PC-3 (cell line): Measurements from ENCODE around the gene HBE1. TPM values are rescaled to one million over a fixed set of nuclear protein-coding genes. Genes with fewer than 3 reads are reported as not detected.

Source experiments
- ATAC-seq: fragments of 200-7000 bp; cut with Tn5 transposase; 2 replicates; pipeline ENCODE4 v1.9.1; 2020; ENCODE audit warnings: mild to moderate bottlenecking, moderate library complexity
- BruUV-seq: library from RNA; stranded (reverse); fragments of 400-500 nt; replicated peaks from 2 replicates; lab custom pipeline; 2021; lab: Mats Ljungman, UMichigan
- CTCF ChIA-PET: fragments of 300-600 bp; sonication (Branson Sonifier 250); formaldehyde crosslinking; loops from one replicate; lab custom pipeline; 2022; ENCODE audit warnings: antibody characterized with exemption; lab: Charles Lee
- POLR2A ChIA-PET: fragments of 300-600 bp; sonication (Branson Sonifier 250); formaldehyde crosslinking; loops from one replicate; lab custom pipeline; 2022; ENCODE audit warnings: antibody characterized with exemption; ENCODE audit not compliant: unreplicated experiment; lab: Charles Lee
- DNase-seq: peaks from one replicate; pipeline ENCODE4 v3.0.0-alpha.2; 2015
- H2AFZ ChIP-seq: fragments of 300-600 bp; sonication (generic); 2 replicates; pipeline ENCODE4 v1.6.0; 2016; ENCODE audit warnings: antibody characterized with exemption, low read length
- H3F3A ChIP-seq: fragments of 300-600 bp; sonication (generic); one replicate; pipeline ENCODE4 v1.6.0; 2017; ENCODE audit warnings: antibody characterized with exemption, low read length, control low read depth, mild to moderate bottlenecking; ENCODE audit not compliant: unreplicated experiment
- H3K27ac ChIP-seq: fragments of 300-600 bp; sonication (generic); 2 replicates; pipeline ENCODE4 v1.5.1; 2016; ENCODE audit warnings: mild to moderate bottlenecking, low read length
- H3K27me3 ChIP-seq: fragments of 300-600 bp; sonication (generic); 2 replicates; pipeline ENCODE4 v1.6.1; 2016; ENCODE audit warnings: low read length, mixed read lengths
- H3K36me3 ChIP-seq: fragments of 300-600 bp; sonication (generic); 2 replicates; pipeline ENCODE4 v1.6.1; 2016; ENCODE audit warnings: low read depth, mixed run types, low read length, mixed read lengths
- H3K4me1 ChIP-seq: fragments of 300-600 bp; sonication (generic); 2 replicates; pipeline ENCODE4 v1.5.1; 2016; ENCODE audit warnings: low read length; ENCODE audit not compliant: insufficient read depth
- H3K4me2 ChIP-seq: fragments of 300-600 bp; sonication (generic); 2 replicates; pipeline ENCODE4 v1.6.0; 2016; ENCODE audit warnings: low read length
- H3K4me3 ChIP-seq: fragments of 300-600 bp; sonication (generic); 2 replicates; pipeline ENCODE4 v1.5.1; 2016; ENCODE audit warnings: mild to moderate bottlenecking, low read length, mixed read lengths
- H3K79me2 ChIP-seq: fragments of 300-600 bp; sonication (generic); 2 replicates; pipeline ENCODE4 v1.6.1; 2017; ENCODE audit warnings: low read length, mixed read lengths
- H3K9ac ChIP-seq: fragments of 300-600 bp; sonication (generic); 2 replicates; pipeline ENCODE4 v1.6.0; 2016; ENCODE audit warnings: mild to moderate bottlenecking, low read length
- H3K9me2 ChIP-seq: fragments of 300-600 bp; sonication (generic); replicated peaks from 2 replicates; pipeline ENCODE4 v1.6.1; 2016; ENCODE audit warnings: mixed run types, low read length, mixed read lengths
- H3K9me3 ChIP-seq: fragments of 300-600 bp; sonication (generic); 2 replicates; pipeline ENCODE4 v1.6.1; 2016; ENCODE audit warnings: low read length, mixed read lengths
- H4K20me1 ChIP-seq: fragments of 300-600 bp; sonication (generic); 2 replicates; pipeline ENCODE4 v1.6.1; 2016; ENCODE audit warnings: low read length, mixed read lengths
- CTCF ChIP-seq: fragments of 300-600 bp; sonication (generic); conservative IDR thresholded peaks from 2 replicates; pipeline ENCODE4 v1.5.1; 2017; ENCODE audit warnings: antibody characterized with exemption, low read depth, mild to moderate bottlenecking, low read length
- EZH2 ChIP-seq: fragments of 300-600 bp; sonication (generic); IDR thresholded peaks from one replicate; pipeline ENCODE4 v1.6.1; 2017; ENCODE audit warnings: antibody characterized with exemption, mild to moderate bottlenecking, low read length; ENCODE audit not compliant: unreplicated experiment
- EZH2phosphoT487 ChIP-seq: fragments of 300-600 bp; sonication (generic); IDR thresholded peaks from 2 replicates; pipeline ENCODE4 v1.6.1; 2018; ENCODE audit warnings: mild to moderate bottlenecking, antibody characterized with exemption, low read length, borderline replicate concordance
- intact Hi-C: fragments of 100-400 bp; cut with micrococcal nuclease; formaldehyde crosslinking; loops from 2 replicates; pipeline ENCODE4 v1.9.0; 2023
- total RNA-seq: library from RNA; depleted of rRNA; stranded (reverse); fragments of >200 nt; gene quantifications from 2 replicates; pipeline ENCODE4 v1.2.3, GENCODE V29; 2014

HBE1 gene
- total RNA-seq, 1 experiment from 2014 or later, result 0.62 TPM

DNA sequence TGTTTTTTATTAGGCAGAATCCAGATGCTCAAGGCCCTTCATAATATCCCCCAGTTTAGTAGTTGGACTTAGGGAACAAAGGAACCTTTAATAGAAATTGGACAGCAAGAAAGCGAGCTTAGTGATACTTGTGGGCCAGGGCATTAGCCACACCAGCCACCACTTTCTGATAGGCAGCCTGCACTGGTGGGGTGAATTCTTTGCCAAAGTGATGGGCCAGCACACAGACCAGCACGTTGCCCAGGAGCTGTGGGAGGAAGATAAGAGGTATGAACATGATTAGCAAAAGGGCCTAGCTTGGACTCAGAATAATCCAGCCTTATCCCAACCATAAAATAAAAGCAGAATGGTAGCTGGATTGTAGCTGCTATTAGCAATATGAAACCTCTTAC is 44.3 kb downstream of the HBE1 start:
- BruUV-seq, result no TSS peak
- H3F3A ChIP-seq, result no peaks in the 10 kb centered on the region
- intact Hi-C loops, result no loop called here

GRCh38 chr11:5224538-5225479 is 44.9 kb downstream of the HBE1 start:
- no peaks in the 10 kb centered on the region for H3K9me3 ChIP-seq
- no peak overlapping the region for H2AFZ ChIP-seq
- no peaks in the 10 kb centered on the region for H3K9me2 ChIP-seq
- no peak for TF ChIP-seq EZH2phosphoT487
- no peak for TF ChIP-seq CTCF
- TF ChIP-seq EZH2, result no peak
- no peak overlapping the region for H3K9ac ChIP-seq
- no peak for DNase-seq
- H3K36me3 ChIP-seq, result no peaks in the 10 kb centered on the region
- ChIA-PET POLR2A (no interaction called here), CTCF (no interaction called here)
- intact Hi-C loops, result no loop called here
- no peak overlapping the region for H3K4me2 ChIP-seq
- no peak for ATAC-seq
- BruUV-seq, result no TSS peak
- H3K79me2 ChIP-seq, result no peaks in the 10 kb centered on the region
- H4K20me1 ChIP-seq, result no peaks in the 10 kb centered on the region
- no peaks in the 10 kb centered on the region for H3K4me1 ChIP-seq
- no peak overlapping the region for H3K4me3 ChIP-seq
- H3K27me3 ChIP-seq, result no peaks in the 10 kb centered on the region
- H3F3A ChIP-seq, result no peaks in the 10 kb centered on the region
- no peak overlapping the region for H3K27ac ChIP-seq

More for the DNA sequence above, 44.3 kb downstream of the HBE1 start:
- H3K27me3 ChIP-seq, result no peaks in the 10 kb centered on the region
- H3K9me2 ChIP-seq, result no peaks in the 10 kb centered on the region
- no peak overlapping the region for H2AFZ ChIP-seq
- H3K4me3 ChIP-seq, result no peak overlapping the region
- H3K79me2 ChIP-seq, result no peaks in the 10 kb centered on the region
- H3K4me2 ChIP-seq, result no peak overlapping the region
- H3K27ac ChIP-seq, result no peak overlapping the region
- H3K9me3 ChIP-seq, result no peaks in the 10 kb centered on the region
- POLR2A ChIA-PET, result no interaction called here
- H3K4me1 ChIP-seq, result no peaks in the 10 kb centered on the region
- no peak for TF ChIP-seq CTCF
- TF ChIP-seq EZH2phosphoT487, result no peak
- TF ChIP-seq EZH2, result no peak
- no peaks in the 10 kb centered on the region for H4K20me1 ChIP-seq
- CTCF ChIA-PET, result no interaction called here
- H3K9ac ChIP-seq, result no peak overlapping the region
- no peak for DNase-seq
- no peak for ATAC-seq
- no peaks in the 10 kb centered on the region for H3K36me3 ChIP-seq

DNA sequence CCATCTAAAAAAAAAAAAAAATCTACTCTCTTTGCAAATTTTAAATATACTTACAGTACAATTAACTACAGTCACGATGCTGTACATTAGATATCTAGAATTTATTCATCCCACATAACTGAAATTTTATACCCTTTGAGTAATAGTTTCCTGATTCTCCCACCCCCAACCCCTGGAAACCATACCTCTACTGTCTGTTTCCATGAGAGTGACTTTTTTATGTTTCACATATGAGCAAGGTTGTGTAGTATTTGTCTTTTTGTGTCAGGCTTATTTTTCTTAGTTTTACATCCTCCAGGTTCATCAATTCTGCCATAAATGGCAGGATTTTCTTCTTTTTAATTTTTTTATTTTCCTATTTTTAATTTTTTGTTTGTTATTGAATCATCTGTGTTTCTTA is 46.1 kb downstream of the HBE1 start:
- no peak overlapping the region for H2AFZ ChIP-seq
- ATAC-seq, result no peak
- CTCF ChIA-PET, result no interaction called here
- no peaks in the 10 kb centered on the region for H3K4me1 ChIP-seq
- H3K9ac ChIP-seq, result no peak overlapping the region
- no peaks in the 10 kb centered on the region for H4K20me1 ChIP-seq
- no peak overlapping the region for H3K4me2 ChIP-seq
- no peak overlapping the region for H3K4me3 ChIP-seq
- no peak overlapping the region for H3K27ac ChIP-seq
- intact Hi-C loops, result no loop called here
- no peak for DNase-seq
- no peaks in the 10 kb centered on the region for H3F3A ChIP-seq
- no peaks in the 10 kb centered on the region for H3K9me2 ChIP-seq
- H3K27me3 ChIP-seq, result no peaks in the 10 kb centered on the region
- H3K36me3 ChIP-seq, result no peaks in the 10 kb centered on the region
- POLR2A ChIA-PET, result no interaction called here
- no peaks in the 10 kb centered on the region for H3K79me2 ChIP-seq
- H3K9me3 ChIP-seq, result no peaks in the 10 kb centered on the region
- no TSS peak for BruUV-seq
- TF ChIP-seq EZH2phosphoT487, result no peak
- no peak for TF ChIP-seq EZH2
- no peak for TF ChIP-seq CTCF
